Ramos (cell line): ENCODE results near the gene ADRA2A.

Experiments used
- in situ Hi-C: fragments of 300-500 bp; cut with MboI; formaldehyde crosslinking; loops from one replicate; pipeline ENCODE4 v1.14.3; 2022; ENCODE audit warnings: low sequenced_read_pairs; ENCODE audit not compliant: unreplicated experiment

ADRA2A gene

GRCh38 chr10:111076682-111077478 lies at the start of gene ADRA2A:
TSS of gene ADRA2A (plus strand) at chr10:111077029. CDS start at chr10:111077997, 968 bp downstream.
- in situ Hi-C loops: no loop called here

- in situ Hi-C loops: no loop called here
Measured at GRCh38 chr10:111030042-111030750, 46.6 kb upstream of the ADRA2A start.

- in situ Hi-C loops: no loop called here
Measured at GRCh38 chr10:111034598-111035310, 42.1 kb upstream of the ADRA2A start.

- in situ Hi-C loops: no loop called here
Measured at GRCh38 chr10:111035542-111035941, 41.3 kb upstream of the ADRA2A start.

- in situ Hi-C loops: no loop called here
Measured at GRCh38 chr10:111037858-111038257, 39.0 kb upstream of the ADRA2A start.

GRCh38 chr10:111039522-111039921 lies 37.3 kb upstream of the ADRA2A start:
- in situ Hi-C loops: no loop called here

GRCh38 chr10:111057006-111057405 lies 19.8 kb upstream of the ADRA2A start:
- in situ Hi-C loops: no loop called here

- in situ Hi-C loops: no loop called here
Measured at GRCh38 chr10:111063471-111063870, 13.4 kb upstream of the ADRA2A start.

- in situ Hi-C loops: no loop called here
Measured at GRCh38 chr10:111072232-111072631, 4.6 kb upstream of the ADRA2A start.

GRCh38 chr10:111075577-111076185 lies 1.1 kb upstream of the ADRA2A start:
- in situ Hi-C loops: no loop called here

GRCh38 chr10:111076191-111076681 lies 593 bp upstream of the ADRA2A start:
- in situ Hi-C loops: no loop called here

GRCh38 chr10:111077479-111077784 lies 603 bp downstream of the ADRA2A start:
- in situ Hi-C loops: no loop called here

- in situ Hi-C loops: no loop called here
Measured at GRCh38 chr10:111077785-111078504, 1.1 kb downstream of the ADRA2A start.

GRCh38 chr10:111078505-111079185 lies 1.8 kb downstream of the ADRA2A start:
- in situ Hi-C loops: no loop called here

GRCh38 chr10:111079241-111079760 lies 2.5 kb downstream of the ADRA2A start:
- in situ Hi-C loops: no loop called here

GRCh38 chr10:111079781-111080180 lies 3.0 kb downstream of the ADRA2A start:
- in situ Hi-C loops: no loop called here

- in situ Hi-C loops: no loop called here
Measured at GRCh38 chr10:111080224-111080623, 3.4 kb downstream of the ADRA2A start.

GRCh38 chr10:111081595-111081994 lies 4.8 kb downstream of the ADRA2A start:
- in situ Hi-C loops: no loop called here
